ENCODE results near the gene HIGD2A.

- TF ChIP-seq GATA3 (IDR thresholded peaks at IDR 0.05; ENCODE audit: low read depth, low read length) = no peak
- TF ChIP-seq GATA2 (IDR thresholded peaks at IDR 0.05; ENCODE audit: low read depth, low read length) = no peak
Observed at GRCh38 chr5:176391479-176391878, 2.9 kb downstream of the HIGD2A start.
